Measurements from ENCODE around the gene TXNDC11. TPM values are rescaled to one million over a fixed set of nuclear protein-coding genes. Genes with fewer than 3 reads are reported as not detected.
"Not testable (repeated sequence)": the region's sequence is repeated elsewhere in the genome, so short reads cannot be mapped to it uniquely, and the experiment has no call there.

TXNDC11 gene, protein sequence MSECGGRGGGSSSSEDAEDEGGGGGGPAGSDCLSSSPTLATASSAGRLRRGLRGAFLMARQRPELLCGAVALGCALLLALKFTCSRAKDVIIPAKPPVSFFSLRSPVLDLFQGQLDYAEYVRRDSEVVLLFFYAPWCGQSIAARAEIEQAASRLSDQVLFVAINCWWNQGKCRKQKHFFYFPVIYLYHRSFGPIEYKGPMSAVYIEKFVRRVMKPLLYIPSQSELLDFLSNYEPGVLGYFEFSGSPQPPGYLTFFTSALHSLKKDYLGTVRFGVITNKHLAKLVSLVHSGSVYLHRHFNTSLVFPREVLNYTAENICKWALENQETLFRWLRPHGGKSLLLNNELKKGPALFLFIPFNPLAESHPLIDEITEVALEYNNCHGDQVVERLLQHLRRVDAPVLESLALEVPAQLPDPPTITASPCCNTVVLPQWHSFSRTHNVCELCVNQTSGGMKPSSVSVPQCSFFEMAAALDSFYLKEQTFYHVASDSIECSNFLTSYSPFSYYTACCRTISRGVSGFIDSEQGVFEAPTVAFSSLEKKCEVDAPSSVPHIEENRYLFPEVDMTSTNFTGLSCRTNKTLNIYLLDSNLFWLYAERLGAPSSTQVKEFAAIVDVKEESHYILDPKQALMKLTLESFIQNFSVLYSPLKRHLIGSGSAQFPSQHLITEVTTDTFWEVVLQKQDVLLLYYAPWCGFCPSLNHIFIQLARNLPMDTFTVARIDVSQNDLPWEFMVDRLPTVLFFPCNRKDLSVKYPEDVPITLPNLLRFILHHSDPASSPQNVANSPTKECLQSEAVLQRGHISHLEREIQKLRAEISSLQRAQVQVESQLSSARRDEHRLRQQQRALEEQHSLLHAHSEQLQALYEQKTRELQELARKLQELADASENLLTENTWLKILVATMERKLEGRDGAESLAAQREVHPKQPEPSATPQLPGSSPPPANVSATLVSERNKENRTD
- 10 to 100 TPM; 27.6 to 42.1 (median 40.2) TPM for polyA plus RNA-seq (ENCODE audit: insufficient read length in 4 of 4)

DNA sequence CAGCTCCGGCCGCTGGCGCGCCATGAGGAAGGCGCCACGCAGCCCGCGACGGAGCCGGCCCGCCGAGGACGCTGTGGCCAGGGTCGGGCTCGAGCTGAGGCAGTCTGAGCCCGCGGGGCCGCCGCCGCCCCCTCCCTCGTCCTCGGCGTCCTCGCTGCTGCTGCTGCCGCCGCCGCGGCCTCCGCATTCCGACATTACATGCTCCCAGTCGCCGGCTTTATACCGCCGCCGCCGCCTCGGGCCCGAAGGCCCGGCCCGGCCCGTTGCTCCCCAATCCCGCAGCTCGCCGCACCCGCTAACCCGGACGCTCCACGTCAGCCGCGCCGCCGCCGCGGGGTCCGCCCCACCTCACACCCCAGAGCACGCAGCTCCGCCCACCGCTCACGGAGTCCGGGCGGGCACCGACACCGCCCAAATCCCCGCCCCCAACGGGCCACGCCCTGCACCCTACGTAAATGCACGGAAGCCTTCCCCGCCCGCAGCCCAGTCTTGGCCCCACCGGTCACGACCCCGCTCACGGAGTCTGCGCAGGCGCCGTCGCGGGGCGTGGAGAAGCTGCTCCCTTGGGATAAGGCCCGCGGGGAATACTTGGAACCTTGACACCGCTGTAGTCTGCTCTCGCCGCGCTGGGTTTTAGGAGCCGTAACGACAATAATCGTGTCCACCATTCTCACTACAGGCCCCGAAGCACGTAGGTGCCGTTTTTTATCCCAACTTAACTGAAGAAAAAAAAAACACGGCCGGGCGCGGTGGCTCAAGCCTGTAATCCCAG lies at the start of gene TXNDC11:
Gene TXNDC11 (minus strand): TSS at position 322 of the 772 bp plus-strand sequence. CDS start 127 bp downstream, at position 195.
- peak; percentile 94 to 95 (median 94) for DNase-seq (ENCODE audit: low read depth in 4 of 4, low spot score in 3 of 4)

DNA sequence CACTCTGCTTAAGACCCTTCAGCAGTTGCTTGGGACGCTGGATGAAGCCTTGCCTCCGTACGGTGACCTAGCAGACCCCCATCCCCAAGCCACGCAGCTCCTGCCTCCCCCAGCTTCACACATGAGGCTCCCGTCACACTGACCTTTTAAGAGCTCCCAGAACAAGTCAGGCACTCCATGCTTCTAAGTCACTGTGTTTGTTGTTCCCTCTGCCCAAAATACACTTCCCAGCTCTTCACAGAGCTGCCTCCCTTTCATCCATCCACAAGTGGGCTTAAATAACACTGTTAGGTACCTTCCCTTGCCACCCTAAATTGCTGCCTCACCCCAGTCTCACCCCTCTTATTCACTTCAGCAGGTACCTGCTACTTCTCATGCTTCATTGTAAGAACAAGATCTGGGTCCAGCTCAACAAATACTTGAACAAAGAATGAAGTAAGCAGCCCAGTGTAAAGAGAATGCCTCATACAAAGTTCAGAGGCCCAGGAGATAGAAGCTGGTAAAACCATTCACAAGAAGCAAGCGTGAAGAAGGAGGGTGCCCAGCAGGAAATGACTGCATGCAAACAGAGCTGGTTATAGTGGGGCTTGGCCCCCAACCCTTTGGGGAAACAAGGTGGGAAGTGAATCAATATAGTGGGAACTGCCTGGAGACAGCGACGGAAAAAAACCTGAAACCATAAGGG lies 48.6 kb upstream of the TXNDC11 start:
- DNase-seq (ENCODE audit: low read depth in 4 of 4, low spot score in 3 of 4) = no peak

GRCh38 chr16:11788914-11789313 lies 46.3 kb upstream of the TXNDC11 start:
- no peak for DNase-seq (ENCODE audit: low read depth in 4 of 4, low spot score in 3 of 4)

DNA sequence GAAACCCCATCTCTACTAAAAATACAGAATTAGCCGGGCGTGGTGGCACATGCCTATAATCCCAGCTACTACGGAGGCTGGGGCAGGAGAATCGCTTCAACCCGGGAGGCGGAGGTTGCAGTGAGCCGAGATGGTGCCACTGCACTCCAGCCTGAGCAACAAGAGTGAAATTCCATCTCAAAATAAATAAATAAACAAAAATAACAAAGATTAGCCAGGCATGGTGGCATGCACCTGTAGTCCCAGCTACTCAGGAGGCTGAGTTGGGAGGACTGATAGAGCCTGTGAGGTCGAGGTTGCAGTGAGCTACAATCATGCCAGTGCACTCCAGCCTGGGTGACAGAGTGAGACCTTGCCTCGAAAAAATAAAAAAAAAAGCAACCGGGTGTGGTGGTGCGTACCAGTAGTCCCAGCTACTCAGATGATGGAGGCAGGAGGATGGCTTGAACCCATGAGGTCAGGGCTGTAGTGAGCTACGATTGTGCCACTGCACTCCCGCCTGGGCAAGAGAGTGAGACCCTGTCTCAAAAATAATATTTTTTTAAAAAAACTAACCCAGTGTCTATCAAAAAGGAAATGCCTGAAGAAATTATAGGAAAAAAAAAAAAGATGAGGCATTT lies 42.4 kb upstream of the TXNDC11 start:
- not testable (repeated sequence) for DNase-seq (ENCODE audit: low read depth in 4 of 4, low spot score in 3 of 4)

DNA sequence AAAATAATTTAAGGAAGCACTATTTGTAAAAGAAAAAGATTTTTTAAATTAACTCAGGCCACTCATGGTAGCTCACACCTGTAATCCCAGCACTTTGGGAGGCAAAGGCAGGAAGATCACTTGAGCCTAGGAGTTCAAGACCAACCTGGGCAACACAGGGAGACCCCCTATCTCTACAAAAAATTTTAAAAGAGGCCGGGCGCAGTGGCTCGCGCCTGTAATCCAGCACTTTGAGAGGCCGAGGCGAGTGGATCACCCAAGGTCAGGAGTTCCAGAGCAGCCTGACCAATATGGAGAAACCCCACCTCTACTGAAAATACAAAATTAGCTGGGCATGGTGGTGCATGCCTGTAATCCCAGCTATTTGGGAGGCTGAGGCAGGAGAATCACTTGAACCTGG lies 41.7 kb upstream of the TXNDC11 start:
- DNase-seq (ENCODE audit: low read depth in 4 of 4, low spot score in 3 of 4) = not testable (repeated sequence)

- DNase-seq (ENCODE audit: low read depth in 4 of 4, low spot score in 3 of 4) = no peak
Measured at GRCh38 chr16:11784038-11784369, 41.3 kb upstream of the TXNDC11 start.

GRCh38 chr16:11783319-11784037 lies 40.8 kb upstream of the TXNDC11 start:
- no peak for DNase-seq (ENCODE audit: low read depth in 4 of 4, low spot score in 3 of 4)

- DNase-seq (ENCODE audit: low read depth in 4 of 4, low spot score in 3 of 4) = no peak
Measured at GRCh38 chr16:11781773-11782172, 39.1 kb upstream of the TXNDC11 start.

DNA sequence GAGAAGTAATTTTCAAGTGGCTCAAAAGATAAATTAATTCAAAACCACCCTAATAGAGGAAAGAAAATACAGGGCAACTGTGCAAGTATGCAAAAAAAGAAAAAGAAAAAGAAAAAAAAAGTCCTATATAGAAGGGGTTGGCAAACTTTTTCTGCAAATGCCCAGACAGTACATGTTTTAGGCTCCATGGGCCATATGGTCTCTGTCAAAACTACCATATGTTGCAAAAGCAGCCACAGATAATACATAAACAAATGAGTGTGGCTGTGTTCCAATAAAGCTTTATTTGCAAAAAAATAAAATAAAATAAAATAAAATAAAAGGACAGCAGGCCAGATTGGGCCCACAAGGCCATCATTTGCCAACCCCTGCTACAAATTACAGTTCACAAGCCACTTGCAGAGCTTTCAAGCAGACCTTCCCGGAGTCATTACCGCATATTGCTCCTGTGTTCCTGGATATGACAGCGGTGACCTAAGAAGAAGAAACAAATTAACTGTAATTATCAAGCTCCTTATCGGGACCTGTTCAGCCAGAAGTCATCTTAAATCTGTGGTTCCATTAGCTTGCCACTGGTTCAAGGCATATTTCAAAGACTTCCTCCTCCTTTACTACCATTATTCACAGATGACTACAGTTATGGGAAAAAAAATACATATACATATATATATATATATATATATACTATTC lies 38.5 kb upstream of the TXNDC11 start:
- DNase-seq (ENCODE audit: low read depth in 4 of 4, low spot score in 3 of 4) = no peak

- no peak for DNase-seq (ENCODE audit: low read depth in 4 of 4, low spot score in 3 of 4)
Measured at GRCh38 chr16:11779074-11779473, 36.4 kb upstream of the TXNDC11 start.

DNA sequence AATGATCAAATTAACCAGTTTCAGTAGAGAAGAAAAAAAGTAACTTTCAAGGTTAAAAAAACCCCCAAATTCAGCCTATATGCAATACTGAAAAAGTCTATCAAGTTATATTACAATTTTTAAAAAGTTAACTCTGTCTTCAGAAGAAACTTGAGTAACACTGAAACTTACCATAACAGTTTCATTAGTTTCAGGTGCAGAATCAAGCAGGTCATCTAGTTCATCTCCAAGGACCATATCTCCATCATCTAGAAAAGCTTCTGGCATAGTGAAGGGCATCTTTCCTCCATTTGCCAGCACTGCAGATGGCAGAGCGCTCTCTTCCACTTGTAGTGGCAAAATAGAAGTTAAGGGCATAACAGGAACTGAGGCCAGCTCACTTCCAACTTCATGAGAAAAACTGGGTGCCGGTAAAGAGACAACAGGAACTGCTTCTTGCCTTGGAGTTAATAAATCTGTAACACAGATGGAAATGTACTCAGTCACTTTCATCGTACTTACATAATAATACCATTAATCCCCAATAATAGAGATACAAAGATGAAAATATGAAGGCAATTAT lies 31.5 kb upstream of the TXNDC11 start:
- no peak for DNase-seq (ENCODE audit: low read depth in 4 of 4, low spot score in 3 of 4)

GRCh38 chr16:11768849-11769248 lies 26.2 kb upstream of the TXNDC11 start:
- DNase-seq (ENCODE audit: low read depth in 4 of 4, low spot score in 3 of 4) = no peak

- DNase-seq (ENCODE audit: low read depth in 4 of 4, low spot score in 3 of 4) = no peak
Measured at GRCh38 chr16:11762431-11762830, 19.8 kb upstream of the TXNDC11 start.

DNA sequence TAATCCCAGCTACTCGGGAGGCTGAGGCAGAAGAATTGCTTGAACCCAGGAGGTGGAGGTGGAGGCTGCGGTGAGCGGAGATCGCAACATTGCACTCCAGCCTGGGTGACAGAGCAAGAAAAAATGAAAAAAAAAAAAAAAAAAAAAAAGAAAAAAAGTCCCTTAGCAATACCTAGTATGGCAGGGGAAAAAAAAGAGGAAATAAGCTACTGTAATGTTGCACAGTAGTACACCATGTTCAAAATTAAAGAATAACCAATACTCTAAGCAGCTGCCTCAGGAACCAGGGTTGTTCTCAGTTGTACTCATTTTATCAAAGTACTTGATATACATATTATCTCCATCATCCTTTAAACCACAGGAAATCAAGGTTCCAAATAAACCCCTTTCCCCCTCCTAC lies 17.3 kb upstream of the TXNDC11 start:
- DNase-seq (ENCODE audit: low read depth in 4 of 4, low spot score in 3 of 4) = no peak

- no peak for DNase-seq (ENCODE audit: low read depth in 4 of 4, low spot score in 3 of 4)
Measured at GRCh38 chr16:11759163-11759834, 16.6 kb upstream of the TXNDC11 start.

GRCh38 chr16:11757671-11758545 lies 15.3 kb upstream of the TXNDC11 start:
- no peak for DNase-seq (ENCODE audit: low read depth in 4 of 4, low spot score in 3 of 4)

- DNase-seq (ENCODE audit: low read depth in 4 of 4, low spot score in 3 of 4) = no peak
Measured at GRCh38 chr16:11756248-11756647, 13.6 kb upstream of the TXNDC11 start.
